Neuronal stem cell (in vitro differentiated cells): ENCODE data around the gene FAM217A.

Experiments
- DNase-seq: peaks from one replicate; pipeline ENCODE4 v3.0.0-alpha.2; 2013; ENCODE audit warnings: low spot score
- H2AFZ ChIP-seq: one replicate; pipeline ENCODE4 v1.6.1; 2013; ENCODE audit warnings: mild to moderate bottlenecking, low read length, inconsistent platforms
- H2AK5ac ChIP-seq: 2 replicates; pipeline ENCODE4 v1.6.1; 2013; ENCODE audit warnings: low read depth, mild to moderate bottlenecking, inconsistent platforms, low read length, moderate library complexity, mixed read lengths
- H2BK120ac ChIP-seq: 2 replicates; pipeline ENCODE4 v1.6.1; 2013; ENCODE audit warnings: low read depth, mild to moderate bottlenecking, inconsistent platforms, low read length, moderate library complexity, mixed read lengths
- H2BK12ac ChIP-seq: one replicate; pipeline ENCODE4 v1.6.1; 2013; ENCODE audit warnings: low read length, inconsistent platforms
- H2BK15ac ChIP-seq: 2 replicates; pipeline ENCODE4 v1.6.1; 2013; ENCODE audit warnings: mild to moderate bottlenecking, low read length, inconsistent platforms, mixed read lengths
- H2BK5ac ChIP-seq: one replicate; pipeline ENCODE4 v1.6.1; 2013; ENCODE audit warnings: inconsistent platforms, mild to moderate bottlenecking, low read length, moderate library complexity
- H3K14ac ChIP-seq: one replicate; pipeline ENCODE4 v1.6.1; 2013; ENCODE audit warnings: low read length, inconsistent platforms
- H3K18ac ChIP-seq: 2 replicates; pipeline ENCODE4 v1.6.1; 2013; ENCODE audit warnings: low read length, inconsistent platforms
- H3K23ac ChIP-seq: 2 replicates; pipeline ENCODE4 v1.6.1; 2013; ENCODE audit warnings: low read depth, mild to moderate bottlenecking, mixed read lengths, low read length, inconsistent platforms; ENCODE audit not compliant: poor library complexity
- H3K27ac ChIP-seq: replicated peaks from 3 replicates; pipeline ENCODE4 v1.5.1; 2013; ENCODE audit warnings: low read length, inconsistent platforms
- H3K27me3 ChIP-seq, 3 experiments: 2 replicates each; pipeline ENCODE4 v1.6.1; 2013; ENCODE audit warnings: low read length in 3 of 3, mild to moderate bottlenecking in 2 of 3, inconsistent platforms in 1 of 3, low read depth in 1 of 3, mixed read lengths in 1 of 3, moderate library complexity in 1 of 3; ENCODE audit not compliant: control insufficient read depth in 3 of 3, insufficient read depth in 3 of 3
- H3K36me3 ChIP-seq, 2 donors: replicated peaks in 1 of 2; 2 replicates each; pipeline ENCODE4 v1.6.1; 2013; ENCODE audit warnings: low read length in 2 of 2; ENCODE audit not compliant: control insufficient read depth in 2 of 2, insufficient read depth in 2 of 2
- H3K4ac ChIP-seq: 2 replicates; pipeline ENCODE4 v1.6.1; 2013; ENCODE audit warnings: inconsistent platforms, mild to moderate bottlenecking, low read length, moderate library complexity
- H3K4me1 ChIP-seq, 2 donors: 1 replicate in 1 of 2; 2 replicates in 1 of 2; pipeline ENCODE4 v1.6.1; 2013; ENCODE audit warnings: low read length in 2 of 2, low read depth in 1 of 2; ENCODE audit not compliant: control insufficient read depth in 2 of 2, insufficient read depth in 1 of 2
- H3K4me2 ChIP-seq: one replicate; pipeline ENCODE4 v1.6.1; 2013; ENCODE audit warnings: mild to moderate bottlenecking, low read length, inconsistent platforms; ENCODE audit not compliant: insufficient read depth, poor library complexity, severe bottlenecking
- H3K4me3 ChIP-seq, 2 donors: 2 replicates each; pipeline ENCODE4 v1.5.1; 2013; ENCODE audit warnings: low read length in 2 of 2, mild to moderate bottlenecking in 2 of 2, inconsistent platforms in 1 of 2, moderate library complexity in 1 of 2
- H3K79me1 ChIP-seq: one replicate; pipeline ENCODE4 v1.6.1; 2013; ENCODE audit warnings: low read depth, mild to moderate bottlenecking, inconsistent platforms, low read length, moderate library complexity
- H3K9ac ChIP-seq: one replicate; pipeline ENCODE4 v1.6.1; 2013; ENCODE audit warnings: mild to moderate bottlenecking, low read depth, low read length, inconsistent platforms; ENCODE audit not compliant: poor library complexity
- H3K9me3 ChIP-seq, 2 donors: replicated peaks in 1 of 2; 2 replicates each; pipeline versions ENCODE3 to v1.6.1; 2013; ENCODE audit warnings: low read length in 2 of 2, mild to moderate bottlenecking in 2 of 2, inconsistent platforms in 1 of 2, low read depth in 1 of 2, mixed read lengths in 1 of 2, moderate library complexity in 1 of 2; ENCODE audit not compliant: control insufficient read depth in 2 of 2, insufficient read depth in 1 of 2
- H4K8ac ChIP-seq: one replicate; pipeline ENCODE4 v1.6.1; 2013; ENCODE audit warnings: low read depth, mild to moderate bottlenecking, inconsistent platforms, low read length, moderate library complexity
- H4K91ac ChIP-seq: one replicate; pipeline ENCODE4 v1.6.1; 2013; ENCODE audit warnings: low read length, low read depth, mild to moderate bottlenecking, inconsistent platforms; ENCODE audit not compliant: poor library complexity
- WGBS, 2 donors: extraction: QIAGEN DNeasy Blood & Tissue Kit; methylation state at CpG; one replicate each; pipeline ENCODE4 v1.1.7; 2013; ENCODE audit warnings: missing lambda C conversion rate in 2 of 2, mixed read lengths in 1 of 2; ENCODE audit not compliant: insufficient read length in 2 of 2, insufficient replicate concordance in 1 of 2; ENCODE audit errors: extremely low coverage in 2 of 2; 5-methylcytosine and 5-hydroxymethylcytosine counted together

The FAM217A gene

GRCh38 chr6:4059115-4059777, 19.7 kb downstream of the FAM217A start:
- H2BK15ac ChIP-seq = no peak overlapping the region
- H2BK12ac ChIP-seq = no peak overlapping the region
- no peak overlapping the region for H3K4me2 ChIP-seq
- H2AFZ ChIP-seq = no peak overlapping the region
- peaks cover 22 to 100% of the 10 kb centered on the region in 2 donors for H3K36me3 ChIP-seq
- WGBS, 2 donors = no CpG with 5 or more reads among the region's 4 CpGs
- no peak for DNase-seq
- no peak overlapping the region for H2BK120ac ChIP-seq
- H3K4me1 ChIP-seq = no peaks in the 10 kb centered on the region
- no peak overlapping the region for H3K27ac ChIP-seq
- no peak overlapping the region for H3K4me3 ChIP-seq
- H4K8ac ChIP-seq = no peak overlapping the region
- no peak overlapping the region for H3K9ac ChIP-seq
- H3K18ac ChIP-seq = no peak overlapping the region
- H3K23ac ChIP-seq = no peak overlapping the region
- H3K14ac ChIP-seq = no peak overlapping the region
- H4K91ac ChIP-seq = no peak overlapping the region
- no peaks in the 10 kb centered on the region for H3K9me3 ChIP-seq
- H2BK5ac ChIP-seq = no peak overlapping the region
- H2AK5ac ChIP-seq = no peak overlapping the region
- no peaks in the 10 kb centered on the region for H3K79me1 ChIP-seq
- no peaks in the 10 kb centered on the region for H3K27me3 ChIP-seq
- no peak overlapping the region for H3K4ac ChIP-seq

- H3K18ac ChIP-seq = no peak overlapping the region
- no peaks in the 10 kb centered on the region for H3K9me3 ChIP-seq
- no peak overlapping the region for H3K27ac ChIP-seq
- H2BK5ac ChIP-seq = no peak overlapping the region
- WGBS, 2 donors = no CpG with 5 or more reads among the region's 2 CpGs
- no peak overlapping the region for H2AFZ ChIP-seq
- H3K4me1 ChIP-seq = no peaks in the 10 kb centered on the region
- H3K79me1 ChIP-seq = no peaks in the 10 kb centered on the region
- H4K8ac ChIP-seq = no peak overlapping the region
- H2BK12ac ChIP-seq = no peak overlapping the region
- H3K4me2 ChIP-seq = no peak overlapping the region
- H3K4me3 ChIP-seq = no peak overlapping the region
- no peak overlapping the region for H4K91ac ChIP-seq
- no peak overlapping the region for H3K14ac ChIP-seq
- H3K36me3 ChIP-seq = peaks cover 23 to 100% of the 10 kb centered on the region in 2 donors
- H2AK5ac ChIP-seq = no peak overlapping the region
- H3K9ac ChIP-seq = no peak overlapping the region
- DNase-seq = no peak
- no peaks in the 10 kb centered on the region for H3K27me3 ChIP-seq
- H3K4ac ChIP-seq = no peak overlapping the region
- no peak overlapping the region for H2BK120ac ChIP-seq
- H2BK15ac ChIP-seq = no peak overlapping the region
- no peak overlapping the region for H3K23ac ChIP-seq
These were observed 21.9 kb downstream of the FAM217A start for GRCh38 chr6:4057036-4057435.

GRCh38 chr6:4055420-4056041, 23.4 kb downstream of the FAM217A start:
- no peak overlapping the region for H2AFZ ChIP-seq
- H3K27me3 ChIP-seq = no peaks in the 10 kb centered on the region
- no peak overlapping the region for H2BK120ac ChIP-seq
- WGBS, 2 donors = no CpG with 5 or more reads among the region's 2 CpGs
- no peak overlapping the region for H4K8ac ChIP-seq
- no peak overlapping the region for H2BK12ac ChIP-seq
- no peak overlapping the region for H3K9ac ChIP-seq
- no peak overlapping the region for H2AK5ac ChIP-seq
- H3K79me1 ChIP-seq = no peaks in the 10 kb centered on the region
- H4K91ac ChIP-seq = no peak overlapping the region
- H2BK15ac ChIP-seq = no peak overlapping the region
- H3K36me3 ChIP-seq = peaks cover 21 to 100% of the 10 kb centered on the region in 2 donors
- H3K4ac ChIP-seq = no peak overlapping the region
- no peak overlapping the region for H3K27ac ChIP-seq
- no peak overlapping the region for H3K4me3 ChIP-seq
- no peak overlapping the region for H3K23ac ChIP-seq
- H3K9me3 ChIP-seq = no peaks in the 10 kb centered on the region
- no peak overlapping the region for H3K14ac ChIP-seq
- H3K4me2 ChIP-seq = no peak overlapping the region
- no peak for DNase-seq
- no peaks in the 10 kb centered on the region for H3K4me1 ChIP-seq
- H2BK5ac ChIP-seq = no peak overlapping the region
- no peak overlapping the region for H3K18ac ChIP-seq

GRCh38 chr6:4049246-4049645, 29.7 kb downstream of the FAM217A start:
- H3K4ac ChIP-seq = no peak overlapping the region
- H3K27ac ChIP-seq = no peak overlapping the region
- no peak overlapping the region for H3K14ac ChIP-seq
- H2AFZ ChIP-seq = no peak overlapping the region
- H3K36me3 ChIP-seq = peaks cover 20 to 96% of the 10 kb centered on the region in 2 donors
- no peak overlapping the region for H2BK120ac ChIP-seq
- no peaks in the 10 kb centered on the region for H3K27me3 ChIP-seq
- no peak overlapping the region for H3K23ac ChIP-seq
- H4K8ac ChIP-seq = no peak overlapping the region
- no peaks in the 10 kb centered on the region for H3K79me1 ChIP-seq
- no peak overlapping the region for H2BK5ac ChIP-seq
- H3K4me2 ChIP-seq = no peak overlapping the region
- H2BK12ac ChIP-seq = no peak overlapping the region
- no peak overlapping the region for H2BK15ac ChIP-seq
- H3K9ac ChIP-seq = no peak overlapping the region
- no CpG with 5 or more reads among the region's 6 CpGs for WGBS, 2 donors
- H2AK5ac ChIP-seq = no peak overlapping the region
- no peaks in the 10 kb centered on the region for H3K9me3 ChIP-seq
- H3K4me3 ChIP-seq = no peak overlapping the region
- DNase-seq = no peak
- no peaks in the 10 kb centered on the region for H3K4me1 ChIP-seq
- H3K18ac ChIP-seq = no peak overlapping the region
- no peak overlapping the region for H4K91ac ChIP-seq
